GM19023 (cell line): ENCODE results near the gene PODN.

ENCODE experiments used
- ATAC-seq: cut with Tn5 transposase; IDR thresholded peaks from one replicate; pipeline ENCODE4 v1.9.1; 2021; ENCODE audit warnings: mild to moderate bottlenecking, moderate library complexity; ENCODE audit not compliant: unreplicated experiment

PODN gene, protein sequence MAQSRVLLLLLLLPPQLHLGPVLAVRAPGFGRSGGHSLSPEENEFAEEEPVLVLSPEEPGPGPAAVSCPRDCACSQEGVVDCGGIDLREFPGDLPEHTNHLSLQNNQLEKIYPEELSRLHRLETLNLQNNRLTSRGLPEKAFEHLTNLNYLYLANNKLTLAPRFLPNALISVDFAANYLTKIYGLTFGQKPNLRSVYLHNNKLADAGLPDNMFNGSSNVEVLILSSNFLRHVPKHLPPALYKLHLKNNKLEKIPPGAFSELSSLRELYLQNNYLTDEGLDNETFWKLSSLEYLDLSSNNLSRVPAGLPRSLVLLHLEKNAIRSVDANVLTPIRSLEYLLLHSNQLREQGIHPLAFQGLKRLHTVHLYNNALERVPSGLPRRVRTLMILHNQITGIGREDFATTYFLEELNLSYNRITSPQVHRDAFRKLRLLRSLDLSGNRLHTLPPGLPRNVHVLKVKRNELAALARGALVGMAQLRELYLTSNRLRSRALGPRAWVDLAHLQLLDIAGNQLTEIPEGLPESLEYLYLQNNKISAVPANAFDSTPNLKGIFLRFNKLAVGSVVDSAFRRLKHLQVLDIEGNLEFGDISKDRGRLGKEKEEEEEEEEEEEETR

DNA sequence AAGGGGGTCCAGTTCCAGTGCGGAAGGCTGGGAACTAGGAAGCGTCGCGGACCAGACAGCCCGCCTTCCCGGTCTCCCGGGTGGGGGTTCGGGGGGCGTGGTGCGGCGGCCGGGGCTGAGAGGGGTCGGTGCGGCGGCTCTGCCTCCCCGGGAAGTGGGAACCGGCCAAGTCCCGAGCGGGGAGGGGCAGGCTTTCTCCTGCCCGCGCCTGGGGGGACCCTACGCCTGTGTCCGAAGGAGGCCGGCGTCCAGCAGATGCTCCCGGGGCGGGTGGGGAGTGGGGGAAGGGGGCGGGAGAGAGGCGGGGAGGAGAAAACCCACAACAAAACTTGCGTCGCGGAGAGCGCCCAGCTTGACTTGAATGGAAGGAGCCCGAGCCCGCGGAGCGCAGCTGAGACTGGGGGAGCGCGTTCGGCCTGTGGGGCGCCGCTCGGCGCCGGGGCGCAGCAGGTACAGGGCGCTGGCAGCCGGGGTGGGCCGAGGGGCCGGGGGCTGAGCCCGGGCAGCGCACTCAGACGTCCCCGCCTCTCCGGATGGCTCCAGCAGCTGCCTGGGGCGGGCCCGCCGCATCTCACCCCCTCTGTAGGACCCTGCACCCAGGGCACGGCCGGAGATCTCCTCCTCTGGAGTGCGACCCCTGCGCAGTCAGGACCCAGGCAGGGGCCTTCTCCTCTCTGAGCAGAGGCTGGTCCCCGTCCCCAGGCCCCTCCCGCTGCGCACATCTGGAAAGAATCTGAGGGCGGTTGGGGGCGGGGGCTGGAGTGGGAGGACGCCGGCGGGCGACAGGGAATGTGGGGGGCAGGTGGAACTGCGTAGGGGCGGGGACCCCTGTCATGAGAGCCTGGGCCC is at the start of gene PODN:
TSS of gene PODN (plus strand) at position 355 of the 849 bp plus-strand sequence. CDS start 7,643 bp downstream, outside the sequence.
- ATAC-seq = no peak

GRCh38 chr1:53014791-53015507 is 47.1 kb upstream of the PODN start:
- ATAC-seq = peak; percentile 84

GRCh38 chr1:53015508-53015860 is 46.5 kb upstream of the PODN start:
- no peak for ATAC-seq

GRCh38 chr1:53016705-53017104 is 45.3 kb upstream of the PODN start:
- ATAC-seq = no peak

DNA sequence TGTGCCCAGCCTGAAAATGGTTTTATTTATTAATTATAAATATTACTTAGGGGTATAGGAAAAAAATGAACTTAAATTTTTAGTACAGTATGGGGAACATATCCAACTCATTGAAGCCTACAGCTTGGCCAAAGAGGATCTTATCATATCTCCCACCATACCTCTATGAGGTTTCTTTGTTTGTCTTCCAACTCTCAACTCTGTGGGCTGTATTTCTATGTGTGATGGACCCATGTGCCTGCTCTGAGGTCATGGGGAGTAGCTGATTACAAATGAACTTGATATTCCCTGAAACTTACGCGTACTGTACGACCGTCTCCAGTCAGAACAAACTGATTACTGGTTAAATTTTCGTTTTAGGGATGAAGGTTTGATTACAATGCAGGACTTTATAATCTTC is 41.4 kb upstream of the PODN start:
- ATAC-seq = no peak

DNA sequence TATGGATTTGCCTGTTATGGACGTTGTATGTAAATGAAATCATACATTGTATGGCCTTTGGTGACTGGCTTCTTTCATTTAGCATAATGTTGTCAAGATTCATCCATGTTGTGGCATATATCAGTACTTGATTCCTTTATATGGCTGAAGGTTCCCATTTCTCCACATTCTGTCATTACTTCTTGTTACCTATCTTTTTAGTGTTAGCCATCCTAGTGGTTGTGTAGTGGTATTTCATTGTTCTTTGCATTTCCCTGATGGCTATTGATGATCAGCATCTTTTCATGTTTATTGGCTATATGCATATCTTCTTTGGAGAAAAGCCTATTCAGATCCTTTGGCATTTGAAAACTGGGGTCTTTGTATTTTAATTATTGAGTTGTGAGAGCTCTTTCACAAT is 39.8 kb upstream of the PODN start:
- ATAC-seq = no peak

- no peak for ATAC-seq
Measured at GRCh38 chr1:53023546-53023945, 38.5 kb upstream of the PODN start.

- ATAC-seq = no peak
Measured at GRCh38 chr1:53024117-53024516, 37.9 kb upstream of the PODN start.

GRCh38 chr1:53025034-53025768 is 36.8 kb upstream of the PODN start:
- no peak for ATAC-seq

GRCh38 chr1:53025769-53026112 is 36.3 kb upstream of the PODN start:
- no peak for ATAC-seq

DNA sequence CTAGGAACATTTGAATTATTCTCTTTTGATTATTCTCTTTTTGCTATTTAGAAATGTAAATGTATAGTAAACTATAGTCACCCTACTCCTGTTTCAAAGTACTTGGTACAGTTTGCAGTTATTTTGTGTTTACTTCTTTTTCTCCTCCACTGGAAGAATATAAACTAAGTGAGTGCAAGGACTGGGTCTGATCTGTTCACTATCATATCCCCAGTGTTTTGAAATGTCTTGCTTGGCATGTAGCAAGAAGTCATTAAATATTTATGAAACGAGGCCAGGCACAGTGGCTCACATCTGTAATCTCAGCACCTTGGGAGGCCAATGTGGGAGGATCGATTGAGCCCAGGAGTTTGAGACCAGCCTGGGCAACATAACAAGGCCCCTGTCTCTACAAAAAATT is 35.8 kb upstream of the PODN start:
- ATAC-seq = no peak

GRCh38 chr1:53031732-53032131 is 30.3 kb upstream of the PODN start:
- no peak for ATAC-seq

- ATAC-seq = no peak
Measured at GRCh38 chr1:53037159-53037558, 24.9 kb upstream of the PODN start.

- no peak for ATAC-seq
Measured at GRCh38 chr1:53038566-53038965, 23.4 kb upstream of the PODN start.

DNA sequence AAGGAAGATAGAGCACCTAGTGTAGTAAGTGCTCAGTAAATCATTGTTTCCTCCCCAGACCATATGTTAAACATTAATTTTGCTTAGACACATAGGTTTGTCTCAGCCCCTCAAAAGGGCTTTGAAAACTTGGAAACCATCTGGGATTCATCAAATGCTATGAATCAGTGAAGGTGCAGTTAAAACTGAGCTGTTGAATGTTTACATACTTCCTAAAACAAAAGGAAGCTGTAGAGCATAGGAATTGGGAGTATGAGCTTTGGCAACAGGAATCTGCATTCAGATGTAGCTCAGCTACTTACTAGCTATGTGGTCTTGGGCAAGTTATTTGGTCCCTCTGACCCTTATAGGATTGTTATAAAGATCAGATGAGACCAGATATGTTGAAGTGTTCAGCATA is 18.7 kb upstream of the PODN start:
- ATAC-seq = no peak

DNA sequence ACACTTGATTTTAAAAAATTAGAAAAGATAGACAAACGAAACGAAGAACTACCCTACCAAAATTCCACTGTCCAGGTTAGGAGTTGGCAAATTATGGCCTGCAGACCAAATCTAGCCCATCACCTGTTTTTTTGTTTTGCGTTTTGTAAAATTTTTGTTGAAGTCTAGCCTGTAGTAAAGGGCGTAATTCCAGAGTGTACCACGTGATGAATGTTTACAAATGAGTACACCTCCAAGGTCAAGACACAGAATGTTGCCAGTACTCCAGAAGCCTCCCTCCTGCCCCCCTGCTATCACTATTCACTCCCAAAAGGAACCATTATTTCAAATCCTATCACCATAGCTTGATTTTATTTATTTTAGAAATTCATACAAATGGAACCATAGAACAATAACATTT is 17.1 kb upstream of the PODN start:
- no peak for ATAC-seq

GRCh38 chr1:53046930-53047329 is 15.1 kb upstream of the PODN start:
- no peak for ATAC-seq

- no peak for ATAC-seq
Measured at GRCh38 chr1:53047737-53048736, 14.0 kb upstream of the PODN start.

- ATAC-seq = no peak
Measured at GRCh38 chr1:53048960-53049573, 12.9 kb upstream of the PODN start.
